GM13976 (cell line): ENCODE data around the gene DLST.

Experiments
- DNase-seq: peaks from one replicate; pipeline ENCODE4 v3.0.0; 2012; ENCODE audit warnings: low spot score
- CTCF ChIP-seq: IDR thresholded peaks from 2 replicates; pipeline ENCODE4 v1.5.1; 2012; ENCODE audit warnings: borderline replicate concordance, mild to moderate bottlenecking; ENCODE audit not compliant: insufficient read depth; ENCODE audit errors: extremely low read depth, missing control alignments, control extremely low read depth
- in situ Hi-C: fragments of 300-500 bp; cut with MboI; formaldehyde crosslinking; loops from one replicate; pipeline ENCODE4 v1.12.0; 2022; ENCODE audit warnings: low sequenced_read_pairs, mixed read lengths, inconsistent platforms; ENCODE audit not compliant: unreplicated experiment

Gene DLST

GRCh38 chr14:74947353-74948227 lies 65.9 kb downstream of the DLST start:
- no peak for DNase-seq
- in situ Hi-C loops = no loop called here
- TF ChIP-seq CTCF = no peak

GRCh38 chr14:74948228-74949175 lies 66.8 kb downstream of the DLST start:
- in situ Hi-C loops = no loop called here
- TF ChIP-seq CTCF = no peak
- DNase-seq = no peak

GRCh38 chr14:74949191-74949601 lies 67.5 kb downstream of the DLST start:
- peak; percentile 24 for DNase-seq
- no peak for TF ChIP-seq CTCF
- in situ Hi-C loops = no loop called here

- in situ Hi-C loops = no loop called here
- no peak for DNase-seq
- no peak for TF ChIP-seq CTCF
Observed at GRCh38 chr14:74949859-74950573, 68.3 kb downstream of the DLST start.

GRCh38 chr14:74950795-74951442 lies 69.2 kb downstream of the DLST start:
- no peak for TF ChIP-seq CTCF
- in situ Hi-C loops = no loop called here

More at GRCh38 chr14:74950795-74951442, 69.2 kb downstream of the DLST start:
- no peak for DNase-seq
